ENCODE results near the gene HAUS5. TPM values are rescaled to one million over a fixed set of nuclear protein-coding genes. Genes with fewer than 3 reads are reported as not detected.

The HAUS5 gene
- total and polyA plus RNA-seq, 2 of the 8 experiments (the other 6 are each of a cell fraction or from before 2014, with no cell fraction given) = 13.8 to 25.7 TPM

DNA sequence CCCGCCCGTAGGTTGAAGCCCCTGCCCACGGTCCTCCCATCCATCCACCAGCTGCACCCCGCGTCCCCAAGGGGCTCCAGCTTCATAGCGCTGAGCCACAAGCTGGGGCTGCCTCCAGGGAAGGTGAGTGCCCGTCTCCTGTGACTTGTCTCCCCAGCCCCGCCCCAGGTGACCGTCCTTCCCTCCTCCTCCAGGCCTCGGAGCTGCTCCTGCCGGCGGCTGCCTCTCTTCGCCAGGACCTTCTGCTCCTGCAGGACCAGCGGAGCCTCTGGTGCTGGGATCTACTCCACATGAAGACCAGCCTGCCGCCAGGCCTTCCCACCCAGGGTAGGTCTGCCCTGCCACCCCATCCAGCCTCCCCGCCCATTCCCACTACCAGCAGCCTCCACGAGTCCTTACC lies 7.5 kb downstream of the HAUS5 start:
- no peak overlapping the region for H2AFZ ChIP-seq (ENCODE audit: low read length)
- no peak overlapping the region for H3K18ac ChIP-seq (ENCODE audit: extremely low read depth, low read length)
- no peak overlapping the region for H3K4me2 ChIP-seq (ENCODE audit: insufficient read depth in 1 of 2, low read depth in 2 of 2, low read length in 2 of 2)
- H3K9ac ChIP-seq (replicated peaks in 1 of 4; ENCODE audit: extremely low read depth in 1 of 4, low read depth in 3 of 4, low read length in 3 of 4) = no peak overlapping the region
- no peaks in the 10 kb centered on the region for H3K4me1 ChIP-seq (replicated peaks in 1 of 4; ENCODE audit: control insufficient read depth in 3 of 4, insufficient read depth in 4 of 4, low read length in 3 of 4)
- no peak overlapping the region for H2BK5ac ChIP-seq (ENCODE audit: low read depth, low read length)
- no peaks in the 10 kb centered on the region for H3K79me2 ChIP-seq (ENCODE audit: control insufficient read depth in 1 of 2, insufficient read depth in 2 of 2, low read length in 2 of 2)
- FAIRE-seq = no peak
- H3K27me3 ChIP-seq (replicated peaks in 1 of 4; ENCODE audit: control insufficient read depth in 3 of 4, extremely low read depth in 1 of 4, insufficient read depth in 3 of 4, low read length in 3 of 4) = no peaks in the 10 kb centered on the region
- DNase-seq (ENCODE audit: low read depth in 1 of 2, low spot score in 2 of 2) = no peak
- H3K79me1 ChIP-seq (ENCODE audit: low read depth, low read length) = no peaks in the 10 kb centered on the region
- WGBS, 2 experiments (ENCODE audit: extremely low coverage in 1 of 2, insufficient coverage in 1 of 2, insufficient read length in 1 of 2, insufficient replicate concordance in 2 of 2, low coverage in 1 of 2, low lambda C conversion rate in 2 of 2, missing lambda C conversion rate in 1 of 2) = 92% methylated on average over 13 of the region's 17 CpGs; no CpG with 5 or more reads in 1 of the 2 experiments
- H3K27ac ChIP-seq (ENCODE audit: low read depth, low read length) = no peak overlapping the region
- ChIA-PET POLR2A (ENCODE audit: partially characterized antibody) (interaction anchor here (1.7 kb wide), 1 partner anchor 18 kb away, joined by 6 read pairs; no protein-coding TSS in a partner anchor), CTCF (ENCODE audit: partially characterized antibody) (interaction anchor here (1.1 to 1.5 kb wide), 2 partner anchors 10 to 64 kb away, joined by 3 read pairs; no protein-coding TSS in a partner anchor)
- no peak overlapping the region for H3K14ac ChIP-seq (ENCODE audit: insufficient read length)
- H2BK120ac ChIP-seq (replicated peaks; ENCODE audit: low read depth, low read length) = no peak overlapping the region
- no peak overlapping the region for H2BK12ac ChIP-seq (ENCODE audit: low read depth, low read length)
- no peak overlapping the region for H3K56ac ChIP-seq (replicated peaks; ENCODE audit: insufficient read length, low read depth, low read length)
- H3K36me3 ChIP-seq (ENCODE audit: control insufficient read depth in 2 of 4, insufficient read depth in 4 of 4, low read length in 3 of 4) = peaks cover 4 to 15% (median 8%) of the 10 kb centered on the region in 4 experiments; a peak in 5 of 8 replicates
- H4K8ac ChIP-seq (ENCODE audit: extremely low read depth, insufficient read depth, low read length) = no peak overlapping the region
- no peak overlapping the region for H2BK15ac ChIP-seq (ENCODE audit: low read length)
- H3K9me3 ChIP-seq (ENCODE audit: insufficient read depth in 2 of 2, low read depth in 1 of 2, low read length in 1 of 2) = no peaks in the 10 kb centered on the region
- no peak overlapping the region for H3K23ac ChIP-seq (ENCODE audit: insufficient read length)
- no peak overlapping the region for H2BK20ac ChIP-seq (ENCODE audit: low read length)
- no peak overlapping the region for H4K91ac ChIP-seq (replicated peaks; ENCODE audit: insufficient read length, low read length)
- peaks cover 0 to 5% of the 10 kb centered on the region in 2 experiments for H4K20me1 ChIP-seq (replicated peaks in 1 of 2; ENCODE audit: control insufficient read depth in 1 of 2, insufficient read depth in 2 of 2, low read length in 2 of 2)
- no peaks in the 10 kb centered on the region for H3K23me2 ChIP-seq (ENCODE audit: low read depth, low read length)
- H3K4me3 ChIP-seq (ENCODE audit: extremely low read depth in 1 of 4, insufficient read depth in 2 of 4, low read depth in 3 of 4, low read length in 4 of 4) = no peak overlapping the region
- H4K5ac ChIP-seq (ENCODE audit: insufficient read length, low read depth, low read length) = no peak overlapping the region
- H2AK5ac ChIP-seq (ENCODE audit: low read depth, low read length) = no peak overlapping the region
- H3K4ac ChIP-seq (replicated peaks; ENCODE audit: insufficient read length, low read depth, low read length) = no peak overlapping the region
- no peak for TF ChIP-seq POU5F1 (IDR thresholded peaks at IDR 0.05; ENCODE audit: low read depth, low read length)
- TF ChIP-seq PHF8 (conservative IDR thresholded peaks at IDR 0.05; ENCODE audit: low read depth, low read length) = no peak
- no peak for TF ChIP-seq POLR2AphosphoS5 (IDR thresholded peaks at IDR 0.05; ENCODE audit: low read depth, low read length)
- TF ChIP-seq, protein P1, sequence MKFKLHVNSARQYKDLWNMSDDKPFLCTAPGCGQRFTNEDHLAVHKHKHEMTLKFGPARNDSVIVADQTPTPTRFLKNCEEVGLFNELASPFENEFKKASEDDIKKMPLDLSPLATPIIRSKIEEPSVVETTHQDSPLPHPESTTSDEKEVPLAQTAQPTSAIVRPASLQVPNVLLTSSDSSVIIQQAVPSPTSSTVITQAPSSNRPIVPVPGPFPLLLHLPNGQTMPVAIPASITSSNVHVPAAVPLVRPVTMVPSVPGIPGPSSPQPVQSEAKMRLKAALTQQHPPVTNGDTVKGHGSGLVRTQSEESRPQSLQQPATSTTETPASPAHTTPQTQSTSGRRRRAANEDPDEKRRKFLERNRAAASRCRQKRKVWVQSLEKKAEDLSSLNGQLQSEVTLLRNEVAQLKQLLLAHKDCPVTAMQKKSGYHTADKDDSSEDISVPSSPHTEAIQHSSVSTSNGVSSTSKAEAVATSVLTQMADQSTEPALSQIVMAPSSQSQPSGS (IDR thresholded peaks at IDR 0.05; ENCODE audit: low read length) = no peak
- no peak for TF ChIP-seq EGR1 (IDR thresholded peaks at IDR 0.05; ENCODE audit: borderline replicate concordance, low read depth, low read length)
- no peak for TF ChIP-seq TAF7 (optimal IDR thresholded peaks at IDR 0.05; ENCODE audit: borderline replicate concordance, low read depth, low read length)
- no peak for TF ChIP-seq CBX5 (IDR thresholded peaks at IDR 0.05; ENCODE audit: low read depth, low read length)
- TF ChIP-seq YY1 (IDR thresholded peaks at IDR 0.05; ENCODE audit: low read depth, low read length) = no peak
- TF ChIP-seq SUZ12 (IDR thresholded peaks at IDR 0.05; ENCODE audit: low read length) = no peak
- TF ChIP-seq, protein P2, sequence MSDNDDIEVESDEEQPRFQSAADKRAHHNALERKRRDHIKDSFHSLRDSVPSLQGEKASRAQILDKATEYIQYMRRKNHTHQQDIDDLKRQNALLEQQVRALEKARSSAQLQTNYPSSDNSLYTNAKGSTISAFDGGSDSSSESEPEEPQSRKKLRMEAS (IDR thresholded peaks at IDR 0.05) = no peak
- TF ChIP-seq KDM4A (IDR thresholded peaks at IDR 0.05; ENCODE audit: low read depth, low read length, severe bottlenecking) = no peak
- TF ChIP-seq GABPA (IDR thresholded peaks at IDR 0.05; ENCODE audit: borderline replicate concordance, insufficient read depth, low read length) = no peak
- no peak for TF ChIP-seq CREB1 (IDR thresholded peaks at IDR 0.05)
